BJ (cell line): ENCODE measurements around the gene SNRK. TPM values are rescaled to one million over a fixed set of nuclear protein-coding genes. Genes with fewer than 3 reads are reported as not detected.
"Not testable (repeated sequence)": the region's sequence is repeated elsewhere in the genome, so short reads cannot be mapped to it uniquely, and the experiment has no call there.

ENCODE experiments used
- CTCF ChIA-PET: fragments of 350-600 bp; formaldehyde crosslinking; extraction: SDS; loops from one replicate; lab custom pipeline; 2021; ENCODE audit warnings: antibody characterized with exemption, inconsistent platforms; lab: Yijun Ruan, JAX
- POLR2A ChIA-PET: fragments of 300-600 bp; sonication (Branson Sonifier 250); formaldehyde crosslinking; extraction: SDS; loops from one replicate; lab custom pipeline; 2021; ENCODE audit warnings: antibody characterized with exemption; lab: Charles Lee
- DNase-seq: peaks from one replicate; pipeline ENCODE4 v3.0.0-alpha.2; 2011; ENCODE audit warnings: low read depth
- H3K27me3 ChIP-seq: 2 replicates; pipeline ENCODE4 v1.6.0; 2011; ENCODE audit warnings: low read length; ENCODE audit not compliant: control insufficient read depth, insufficient read depth
- H3K36me3 ChIP-seq: 2 replicates; pipeline ENCODE4 v1.5.1; 2011; ENCODE audit warnings: low read length; ENCODE audit not compliant: control insufficient read depth, insufficient read depth
- H3K4me3 ChIP-seq: 2 replicates; pipeline ENCODE4 v1.5.1; 2011; ENCODE audit warnings: low read depth, mild to moderate bottlenecking, control low read depth, low read length
- polyA plus RNA-seq: library from polyadenylated mRNA; depleted of rRNA; stranded (reverse); fragments of >200 nt; gene quantifications from 2 replicates; pipeline ENCODE4 v1.2.3, GENCODE V29; 2011
- TF ChIP-seq, protein P1 (sequence below): IDR thresholded peaks from 2 replicates; pipeline ENCODE4 v1.5.1; 2011; ENCODE audit warnings: low read depth, mild to moderate bottlenecking, control low read depth, inconsistent platforms, low read length, moderate library complexity; ENCODE audit not compliant: insufficient read depth

Gene SNRK
- polyA plus RNA-seq, 1 experiment = 11.5 TPM

- Histone ChIP-seq H3K4me3 (no peak overlapping the region), H3K36me3 (peaks cover 14% of the 10 kb centered on the region), H3K27me3 (no peaks in the 10 kb centered on the region)
- POLR2A ChIA-PET = no interaction called here
- CTCF ChIA-PET = no interaction called here
- no peak for DNase-seq
- TF ChIP-seq, protein P1, sequence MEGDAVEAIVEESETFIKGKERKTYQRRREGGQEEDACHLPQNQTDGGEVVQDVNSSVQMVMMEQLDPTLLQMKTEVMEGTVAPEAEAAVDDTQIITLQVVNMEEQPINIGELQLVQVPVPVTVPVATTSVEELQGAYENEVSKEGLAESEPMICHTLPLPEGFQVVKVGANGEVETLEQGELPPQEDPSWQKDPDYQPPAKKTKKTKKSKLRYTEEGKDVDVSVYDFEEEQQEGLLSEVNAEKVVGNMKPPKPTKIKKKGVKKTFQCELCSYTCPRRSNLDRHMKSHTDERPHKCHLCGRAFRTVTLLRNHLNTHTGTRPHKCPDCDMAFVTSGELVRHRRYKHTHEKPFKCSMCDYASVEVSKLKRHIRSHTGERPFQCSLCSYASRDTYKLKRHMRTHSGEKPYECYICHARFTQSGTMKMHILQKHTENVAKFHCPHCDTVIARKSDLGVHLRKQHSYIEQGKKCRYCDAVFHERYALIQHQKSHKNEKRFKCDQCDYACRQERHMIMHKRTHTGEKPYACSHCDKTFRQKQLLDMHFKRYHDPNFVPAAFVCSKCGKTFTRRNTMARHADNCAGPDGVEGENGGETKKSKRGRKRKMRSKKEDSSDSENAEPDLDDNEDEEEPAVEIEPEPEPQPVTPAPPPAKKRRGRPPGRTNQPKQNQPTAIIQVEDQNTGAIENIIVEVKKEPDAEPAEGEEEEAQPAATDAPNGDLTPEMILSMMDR = no peak
Observed at GRCh38 chr3:43348350-43348749, 62.0 kb downstream of the SNRK start.

- Histone ChIP-seq H3K4me3 (no peak overlapping the region), H3K36me3 (peaks cover 14% of the 10 kb centered on the region), H3K27me3 (no peaks in the 10 kb centered on the region)
- TF ChIP-seq, protein P1 = no peak
- POLR2A ChIA-PET = no interaction called here
- CTCF ChIA-PET = interaction anchor here (1.9 kb wide), 1 partner anchor 10 kb away, joined by 4 read pairs; no protein-coding TSS in a partner anchor
- DNase-seq = no peak
Observed at GRCh38 chr3:43348852-43349574, 62.7 kb downstream of the SNRK start.

DNA sequence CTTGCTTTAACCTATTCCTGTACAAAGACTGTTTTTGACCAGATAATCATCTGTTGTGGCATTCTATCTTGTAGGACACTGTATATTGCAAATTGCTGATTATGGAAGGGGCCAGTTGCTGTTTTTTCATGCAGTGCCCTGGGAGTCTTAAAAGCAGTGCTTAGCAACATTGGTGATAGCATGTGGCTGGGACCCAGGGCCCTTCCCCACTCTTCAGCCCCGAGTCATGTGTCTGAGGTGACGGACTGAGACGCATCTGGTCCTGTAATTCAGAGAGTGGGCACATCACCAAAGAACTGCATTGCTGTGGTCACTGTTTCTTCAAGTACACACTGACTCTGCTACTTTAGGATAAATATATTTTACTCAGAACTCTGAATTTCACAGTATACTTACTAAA, 63.4 kb downstream of the SNRK start:
- no peak overlapping the region for H3K4me3 ChIP-seq
- H3K27me3 ChIP-seq = no peaks in the 10 kb centered on the region
- DNase-seq = no peak
- ChIA-PET CTCF (interaction anchor here (0.8 to 1.9 kb wide), 2 partner anchors 9 to 152 kb away, joined by 3 to 4 read pairs; no protein-coding TSS in a partner anchor), POLR2A (no interaction called here)
- H3K36me3 ChIP-seq = peaks cover 12% of the 10 kb centered on the region
- TF ChIP-seq, protein P1 = no peak

- Histone ChIP-seq H3K27me3 (no peaks in the 10 kb centered on the region), H3K4me3 (no peak overlapping the region), H3K36me3 (peaks cover 1% of the 10 kb centered on the region; the same call in 1 of the 2 replicates)
- TF ChIP-seq, protein P1 = no peak
- no peak for DNase-seq
- ChIA-PET POLR2A (no interaction called here), CTCF (interaction anchor here (0.9 kb wide), 1 partner anchor 12 kb away, joined by 3 read pairs; no protein-coding TSS in a partner anchor)
Observed at GRCh38 chr3:43353393-43353792, 67.1 kb downstream of the SNRK start.

DNA sequence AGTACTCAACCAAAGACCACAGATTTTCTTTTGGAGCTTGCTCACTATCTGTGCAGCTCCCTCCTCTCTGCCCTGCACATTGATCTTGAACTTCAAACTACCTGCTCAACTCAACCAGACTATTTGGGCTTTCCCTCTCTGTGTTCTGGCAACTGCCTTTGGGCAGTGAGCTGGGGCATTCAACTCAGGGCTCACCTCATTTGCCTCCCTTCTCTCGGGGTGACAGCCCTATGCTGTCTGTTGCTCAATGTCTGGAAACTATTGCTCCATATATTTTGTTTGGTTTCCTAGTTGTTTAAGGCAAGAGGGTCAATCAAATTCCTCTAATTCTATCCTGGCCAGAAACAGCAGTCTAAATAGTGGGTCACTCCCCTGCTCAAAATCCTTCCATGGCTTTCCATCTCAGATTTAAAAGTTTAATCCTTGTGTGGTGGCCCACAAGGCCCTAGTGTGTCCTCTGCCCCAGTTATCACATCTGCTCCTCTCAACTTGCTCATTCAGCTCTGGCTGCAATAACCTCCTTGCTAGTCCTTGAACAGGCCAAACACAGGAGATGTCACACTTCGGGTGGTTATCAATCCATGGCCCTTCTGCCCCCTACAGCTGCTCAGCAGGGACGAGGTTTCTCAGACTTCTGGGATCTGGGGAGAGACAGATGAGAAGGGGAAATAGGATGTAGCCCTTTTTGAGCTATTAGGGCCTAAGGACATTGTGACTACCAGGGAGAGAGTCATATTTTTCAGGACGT, 67.8 kb downstream of the SNRK start:
- no peak for DNase-seq
- TF ChIP-seq, protein P1 = no peak
- POLR2A ChIA-PET = no interaction called here

GRCh38 chr3:43356033-43356432, 69.7 kb downstream of the SNRK start:
- H3K4me3 ChIP-seq, H3K27me3 ChIP-seq, H3K36me3 ChIP-seq, DNase-seq, POLR2A ChIA-PET, CTCF ChIA-PET: not testable (repeated sequence)

More for the DNA sequence above, 67.8 kb downstream of the SNRK start:
- Histone ChIP-seq H3K27me3 (no peaks in the 10 kb centered on the region), H3K36me3 (no peaks in the 10 kb centered on the region), H3K4me3 (no peak overlapping the region)
- CTCF ChIA-PET = interaction anchor here (0.9 kb wide), 1 partner anchor 11 kb away, joined by 3 read pairs; no protein-coding TSS in a partner anchor
